GM12864 (cell line): ENCODE measurements around the gene EML3.
A peak's percentile ranks its signal among the peaks of the same experiment; 100 is the strongest.

Experiments used
- DNase-seq: peaks from one replicate; pipeline ENCODE4 v3.0.0-alpha.2; 2011; ENCODE audit warnings: low read depth
- H3K4me3 ChIP-seq: 2 replicates; pipeline ENCODE4 v1.5.1; 2011; ENCODE audit warnings: mild to moderate bottlenecking, low read depth, low read length, control low read depth
- CTCF ChIP-seq: IDR thresholded peaks from 2 replicates; pipeline ENCODE4 v1.5.1; 2011; ENCODE audit warnings: low read depth, mild to moderate bottlenecking, moderate library complexity, low read length, control low read depth, inconsistent platforms; ENCODE audit errors: missing control alignments

EML3 gene

GRCh38 chr11:62556875-62557631 is 55.5 kb downstream of the EML3 start:
- peak; percentile 77 for DNase-seq
- H3K4me3 ChIP-seq = no peak overlapping the region
- no peak for TF ChIP-seq CTCF

DNA sequence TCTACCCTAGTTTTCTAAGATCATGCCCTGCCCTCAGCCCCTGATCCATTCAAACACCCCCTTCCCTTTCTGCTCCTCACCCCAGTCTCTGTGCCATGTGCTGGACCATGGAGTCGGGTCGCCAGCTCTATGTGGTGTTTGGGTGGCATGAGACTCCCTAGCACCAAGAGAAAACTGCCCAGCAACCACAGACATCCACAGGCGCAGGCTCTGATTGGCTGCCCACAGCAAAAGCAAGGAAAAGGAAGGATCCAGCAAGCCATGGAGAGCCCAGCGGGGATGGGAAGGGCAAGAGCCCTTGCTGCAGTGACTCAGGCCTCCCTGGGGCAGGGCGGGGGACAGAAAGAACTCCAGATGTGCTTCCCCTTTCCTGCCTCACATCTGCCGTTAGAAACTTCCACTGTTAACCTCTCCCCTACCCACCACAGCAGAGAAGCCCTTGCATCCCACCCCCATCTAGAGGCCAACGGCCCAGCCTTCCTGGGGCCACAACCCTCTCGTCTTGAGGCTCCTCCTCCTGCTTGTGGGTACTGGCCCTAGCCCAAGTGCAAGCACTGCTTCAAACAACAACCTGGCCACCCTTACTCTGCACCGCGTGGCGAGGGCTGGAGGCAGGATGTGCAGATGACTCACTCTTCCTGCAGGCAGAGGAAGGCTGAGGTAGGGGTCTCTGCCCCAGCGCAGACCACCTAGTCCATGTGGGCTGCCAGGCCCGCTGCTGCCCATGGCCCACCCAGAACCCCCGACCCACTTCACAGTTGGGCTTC is 56.3 kb downstream of the EML3 start:
- DNase-seq = peak; percentile 70
- no peak for TF ChIP-seq CTCF
- H3K4me3 ChIP-seq = peak overlapping the region; percentile 5

DNA sequence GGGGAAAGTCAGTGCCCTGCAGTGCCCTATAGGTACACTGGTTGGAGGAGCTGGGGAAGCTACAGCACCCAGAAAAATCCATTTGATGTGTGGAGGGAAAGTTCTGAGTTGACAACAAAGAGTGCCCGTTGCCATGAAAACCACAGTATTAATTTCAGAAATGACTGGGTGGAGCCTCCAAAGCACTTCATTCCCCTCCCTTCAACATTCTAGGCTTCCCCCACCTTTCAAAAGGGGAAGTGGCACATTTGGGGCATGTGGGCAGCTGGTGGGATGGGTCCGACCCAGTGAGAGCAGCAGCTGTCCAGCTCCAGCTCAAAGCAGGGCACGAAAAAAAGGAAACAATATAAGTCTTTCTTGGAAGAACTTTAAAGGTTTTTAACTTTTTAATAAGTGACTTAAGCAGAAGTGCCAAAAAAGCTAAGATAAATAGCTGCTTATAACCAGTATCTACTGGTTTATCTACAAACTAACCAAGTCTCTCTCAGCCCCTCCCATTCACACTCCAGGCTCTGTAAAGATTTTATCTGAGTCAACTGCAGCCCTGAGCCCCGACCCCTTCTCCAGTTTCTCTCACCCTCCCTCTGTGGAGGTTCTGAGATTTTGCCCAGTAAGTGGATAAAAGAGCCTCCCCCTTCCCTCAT is 57.0 kb downstream of the EML3 start:
- TF ChIP-seq CTCF = no peak
- peak; percentile 80 for DNase-seq
- peak overlapping the region; percentile 5 for H3K4me3 ChIP-seq

DNA sequence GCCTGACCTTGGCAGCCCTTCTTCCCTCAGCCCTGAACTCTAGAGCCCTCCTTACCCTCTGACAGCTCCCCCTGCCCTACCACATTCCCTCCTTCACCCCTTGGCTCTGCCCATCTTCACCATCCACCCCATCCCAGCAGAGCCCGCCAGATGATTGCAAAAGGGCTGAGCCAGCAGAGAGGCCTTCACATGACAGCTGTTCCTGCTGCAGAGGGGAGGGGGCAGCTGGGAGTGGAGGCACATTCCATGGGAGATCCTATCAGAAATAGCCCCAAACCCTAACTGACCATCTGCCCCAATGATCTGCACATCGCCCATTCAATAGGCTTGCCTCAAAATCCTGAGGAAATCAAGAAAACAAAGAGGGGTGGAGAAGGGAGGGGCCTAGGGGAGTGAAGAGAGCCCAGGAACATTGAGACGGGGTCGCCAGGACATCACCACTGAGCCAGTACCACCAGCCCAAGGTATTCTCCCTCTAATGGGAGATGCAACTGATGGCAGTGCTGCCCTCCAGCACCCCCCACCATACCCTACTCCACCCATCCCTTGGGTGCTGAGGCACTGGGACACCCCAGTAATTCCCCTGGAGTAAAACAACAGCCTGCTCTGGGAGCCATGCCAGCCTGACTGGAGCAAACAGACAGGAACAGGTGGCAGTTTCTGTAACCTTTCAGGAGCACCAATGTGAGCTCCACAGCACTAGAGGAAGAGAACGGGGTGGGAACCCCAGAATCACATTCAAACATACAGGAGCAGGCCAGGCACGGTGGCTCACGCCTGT is 58.0 kb downstream of the EML3 start:
- TF ChIP-seq CTCF = no peak
- H3K4me3 ChIP-seq = no peak overlapping the region
- no peak for DNase-seq

GRCh38 chr11:62553839-62554361 is 58.7 kb downstream of the EML3 start:
- no peak overlapping the region for H3K4me3 ChIP-seq
- no peak for TF ChIP-seq CTCF
- no peak for DNase-seq

GRCh38 chr11:62553080-62553838 is 59.3 kb downstream of the EML3 start:
- no peak for TF ChIP-seq CTCF
- no peak overlapping the region for H3K4me3 ChIP-seq
- no peak for DNase-seq
